Neural cell (in vitro differentiated cells): ENCODE measurements around the gene RNF13. TPM values are rescaled to one million over a fixed set of nuclear protein-coding genes. Genes with fewer than 3 reads are reported as not detected.
"Not testable (repeated sequence)": the region's sequence is repeated elsewhere in the genome, so short reads cannot be mapped to it uniquely, and the experiment has no call there.

Experiments
- H2AFZ ChIP-seq: fragments of 200-600, 300-800 bp; sonication (generic), shearing (Covaris generic); 2 replicates; pipeline ENCODE4 v1.6.0; 2014; ENCODE audit warnings: low read depth, mild to moderate bottlenecking, antibody characterized with exemption, low read length, moderate library complexity
- H3F3A ChIP-seq: fragments of 200-600 bp; shearing (Covaris generic); 2 replicates; pipeline ENCODE4 v1.6.1; 2016; ENCODE audit warnings: mild to moderate bottlenecking, moderate library complexity, mixed read lengths, antibody characterized with exemption, low read length; ENCODE audit not compliant: insufficient read depth, poor library complexity, severe bottlenecking
- H3K27ac ChIP-seq: fragments of 200-600, 300-800 bp; sonication (generic), shearing (Covaris generic); 2 replicates; pipeline ENCODE4 v1.5.1; 2014; ENCODE audit warnings: mild to moderate bottlenecking, low read length, moderate library complexity
- H3K27me3 ChIP-seq: fragments of 300-800, 200-600 bp; sonication (generic), shearing (Covaris generic); 2 replicates; pipeline ENCODE4 v1.6.0; 2014; ENCODE audit warnings: mild to moderate bottlenecking, low read depth, low read length, moderate library complexity; ENCODE audit not compliant: insufficient read depth
- H3K36me3 ChIP-seq: fragments of 300-800, 200-600 bp; sonication (generic), shearing (Covaris generic); 2 replicates; pipeline ENCODE4 v1.5.1; 2014; ENCODE audit warnings: mild to moderate bottlenecking, antibody characterized with exemption, low read length, moderate library complexity; ENCODE audit not compliant: insufficient read depth
- H3K4me2 ChIP-seq: fragments of 300-800, 200-600 bp; sonication (generic), shearing (Covaris generic); 2 replicates; pipeline ENCODE4 v1.6.0; 2014; ENCODE audit warnings: mild to moderate bottlenecking, low read length
- H3K4me3 ChIP-seq: fragments of 300-800, 200-600 bp; sonication (generic), shearing (Covaris generic); 2 replicates; pipeline ENCODE4 v1.5.1; 2014; ENCODE audit warnings: mild to moderate bottlenecking, low read length, moderate library complexity
- H3K79me2 ChIP-seq: fragments of 200-600 bp; shearing (Covaris generic); replicated peaks from 2 replicates; pipeline ENCODE4 v1.6.0; 2014; ENCODE audit warnings: mild to moderate bottlenecking, low read length, moderate library complexity; ENCODE audit not compliant: insufficient read depth
- H3K9ac ChIP-seq: fragments of 300-800, 200-600 bp; sonication (generic), shearing (Covaris generic); 2 replicates; pipeline ENCODE4 v1.6.1; 2016; ENCODE audit warnings: mild to moderate bottlenecking, low read length, mixed read lengths
- H3K9me2 ChIP-seq: fragments of 200-600 bp; shearing (Covaris generic); 2 replicates; pipeline ENCODE4 v1.6.1; 2016; ENCODE audit warnings: mild to moderate bottlenecking, low read length, mixed read lengths; ENCODE audit not compliant: insufficient read depth
- H3K9me3 ChIP-seq: fragments of 200-600, 300-800 bp; sonication (generic), shearing (Covaris generic); 2 replicates; pipeline ENCODE4 v1.6.1; 2016; ENCODE audit warnings: mild to moderate bottlenecking, mixed run types, low read length, moderate library complexity, mixed read lengths
- H4K20me1 ChIP-seq: fragments of 200-600 bp; shearing (Covaris generic); 2 replicates; pipeline ENCODE4 v1.6.1; 2016; ENCODE audit warnings: mild to moderate bottlenecking, mixed run types; ENCODE audit not compliant: insufficient read depth
- EP300 ChIP-seq: fragments of 450-650 bp; conservative IDR thresholded peaks from 2 replicates; pipeline ENCODE4 v1.6.1; 2014; ENCODE audit warnings: antibody characterized with exemption, mild to moderate bottlenecking, moderate library complexity; ENCODE audit not compliant: poor library complexity, severe bottlenecking
- EZH2 ChIP-seq: fragments of 200-600, 300-800 bp; shearing (Covaris generic), sonication (generic); IDR thresholded peaks from 2 replicates; pipeline ENCODE4 v1.6.1; 2014; ENCODE audit warnings: antibody characterized with exemption, low read length, borderline replicate concordance, mild to moderate bottlenecking; ENCODE audit not compliant: insufficient read depth, poor library complexity, severe bottlenecking
- MXI1 ChIP-seq: fragments of 450-650 bp; conservative IDR thresholded peaks from 2 replicates; pipeline ENCODE4 v1.6.1; 2014; ENCODE audit warnings: antibody characterized with exemption, mild to moderate bottlenecking; ENCODE audit not compliant: poor library complexity, severe bottlenecking
- POLR2AphosphoS5 ChIP-seq: IDR thresholded peaks from 2 replicates; pipeline ENCODE4 v1.6.1; 2012
- RAD21 ChIP-seq: fragments of 450-650 bp; conservative IDR thresholded peaks from 2 replicates; pipeline ENCODE4 v1.6.1; 2014; ENCODE audit warnings: antibody characterized with exemption, mild to moderate bottlenecking, moderate library complexity
- SMC3 ChIP-seq: fragments of 450-650 bp; conservative IDR thresholded peaks from 2 replicates; pipeline ENCODE4 v1.6.1; 2014; ENCODE audit warnings: antibody characterized with exemption, mild to moderate bottlenecking, moderate library complexity; ENCODE audit not compliant: poor library complexity
- TAF1 ChIP-seq: IDR thresholded peaks from 2 replicates; pipeline ENCODE4 v1.6.1; 2012; ENCODE audit warnings: low read depth
- polyA plus RNA-seq: library from polyadenylated mRNA; depleted of rRNA; stranded (reverse); fragments of >200 nt; gene quantifications from 2 replicates; pipeline ENCODE4 v1.2.3, GENCODE V29; 2014
- TF ChIP-seq, protein P1 (sequence below): fragments of 450-650 bp; IDR thresholded peaks from 2 replicates; pipeline ENCODE4 v1.5.1; 2014; ENCODE audit warnings: antibody characterized with exemption, mild to moderate bottlenecking, moderate library complexity; ENCODE audit not compliant: poor library complexity, severe bottlenecking
- TF ChIP-seq, protein P2 (sequence below): IDR thresholded peaks from 2 replicates; pipeline ENCODE4 v1.6.1; 2012; ENCODE audit warnings: borderline replicate concordance

RNF13 gene
- polyA plus RNA-seq, 1 donor from 2014 or later = 52.3 TPM

DNA sequence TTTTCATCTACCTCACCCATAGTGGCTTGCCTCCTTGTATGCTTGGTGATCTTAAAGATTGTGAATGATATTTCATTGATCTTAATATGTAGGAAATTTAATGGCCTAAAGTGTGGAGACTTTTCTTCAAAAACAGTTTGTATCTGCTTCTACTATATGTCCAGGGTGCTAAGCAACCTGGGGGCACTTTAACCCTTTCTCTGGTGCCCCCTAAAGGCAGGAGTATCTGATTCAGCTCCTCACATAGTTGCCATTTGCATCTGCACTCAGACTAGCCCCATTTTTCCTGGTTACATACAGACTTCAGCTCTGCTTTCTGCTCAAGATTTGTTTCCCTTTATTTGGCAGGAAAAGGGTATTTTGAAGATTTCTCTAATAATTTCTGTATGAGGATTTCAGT is 162.9 kb downstream of the RNF13 start:
- H3K4me3 ChIP-seq = no peak overlapping the region
- no peaks in the 10 kb centered on the region for H3K9me2 ChIP-seq
- H3F3A ChIP-seq = no peaks in the 10 kb centered on the region
- no peaks in the 10 kb centered on the region for H3K9me3 ChIP-seq
- H3K27me3 ChIP-seq = no peaks in the 10 kb centered on the region
- TF ChIP-seq MXI1 = no peak
- TF ChIP-seq SMC3 = no peak
- TF ChIP-seq POLR2AphosphoS5 = no peak
- TF ChIP-seq EZH2 = no peak
- TF ChIP-seq, protein P1, sequence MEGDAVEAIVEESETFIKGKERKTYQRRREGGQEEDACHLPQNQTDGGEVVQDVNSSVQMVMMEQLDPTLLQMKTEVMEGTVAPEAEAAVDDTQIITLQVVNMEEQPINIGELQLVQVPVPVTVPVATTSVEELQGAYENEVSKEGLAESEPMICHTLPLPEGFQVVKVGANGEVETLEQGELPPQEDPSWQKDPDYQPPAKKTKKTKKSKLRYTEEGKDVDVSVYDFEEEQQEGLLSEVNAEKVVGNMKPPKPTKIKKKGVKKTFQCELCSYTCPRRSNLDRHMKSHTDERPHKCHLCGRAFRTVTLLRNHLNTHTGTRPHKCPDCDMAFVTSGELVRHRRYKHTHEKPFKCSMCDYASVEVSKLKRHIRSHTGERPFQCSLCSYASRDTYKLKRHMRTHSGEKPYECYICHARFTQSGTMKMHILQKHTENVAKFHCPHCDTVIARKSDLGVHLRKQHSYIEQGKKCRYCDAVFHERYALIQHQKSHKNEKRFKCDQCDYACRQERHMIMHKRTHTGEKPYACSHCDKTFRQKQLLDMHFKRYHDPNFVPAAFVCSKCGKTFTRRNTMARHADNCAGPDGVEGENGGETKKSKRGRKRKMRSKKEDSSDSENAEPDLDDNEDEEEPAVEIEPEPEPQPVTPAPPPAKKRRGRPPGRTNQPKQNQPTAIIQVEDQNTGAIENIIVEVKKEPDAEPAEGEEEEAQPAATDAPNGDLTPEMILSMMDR = no peak
- TF ChIP-seq TAF1 = no peak
- TF ChIP-seq, protein P2, sequence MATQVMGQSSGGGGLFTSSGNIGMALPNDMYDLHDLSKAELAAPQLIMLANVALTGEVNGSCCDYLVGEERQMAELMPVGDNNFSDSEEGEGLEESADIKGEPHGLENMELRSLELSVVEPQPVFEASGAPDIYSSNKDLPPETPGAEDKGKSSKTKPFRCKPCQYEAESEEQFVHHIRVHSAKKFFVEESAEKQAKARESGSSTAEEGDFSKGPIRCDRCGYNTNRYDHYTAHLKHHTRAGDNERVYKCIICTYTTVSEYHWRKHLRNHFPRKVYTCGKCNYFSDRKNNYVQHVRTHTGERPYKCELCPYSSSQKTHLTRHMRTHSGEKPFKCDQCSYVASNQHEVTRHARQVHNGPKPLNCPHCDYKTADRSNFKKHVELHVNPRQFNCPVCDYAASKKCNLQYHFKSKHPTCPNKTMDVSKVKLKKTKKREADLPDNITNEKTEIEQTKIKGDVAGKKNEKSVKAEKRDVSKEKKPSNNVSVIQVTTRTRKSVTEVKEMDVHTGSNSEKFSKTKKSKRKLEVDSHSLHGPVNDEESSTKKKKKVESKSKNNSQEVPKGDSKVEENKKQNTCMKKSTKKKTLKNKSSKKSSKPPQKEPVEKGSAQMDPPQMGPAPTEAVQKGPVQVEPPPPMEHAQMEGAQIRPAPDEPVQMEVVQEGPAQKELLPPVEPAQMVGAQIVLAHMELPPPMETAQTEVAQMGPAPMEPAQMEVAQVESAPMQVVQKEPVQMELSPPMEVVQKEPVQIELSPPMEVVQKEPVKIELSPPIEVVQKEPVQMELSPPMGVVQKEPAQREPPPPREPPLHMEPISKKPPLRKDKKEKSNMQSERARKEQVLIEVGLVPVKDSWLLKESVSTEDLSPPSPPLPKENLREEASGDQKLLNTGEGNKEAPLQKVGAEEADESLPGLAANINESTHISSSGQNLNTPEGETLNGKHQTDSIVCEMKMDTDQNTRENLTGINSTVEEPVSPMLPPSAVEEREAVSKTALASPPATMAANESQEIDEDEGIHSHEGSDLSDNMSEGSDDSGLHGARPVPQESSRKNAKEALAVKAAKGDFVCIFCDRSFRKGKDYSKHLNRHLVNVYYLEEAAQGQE = no peak
- H3K27ac ChIP-seq = no peak overlapping the region
- no peak overlapping the region for H3K9ac ChIP-seq
- no peaks in the 10 kb centered on the region for H4K20me1 ChIP-seq
- H3K4me2 ChIP-seq = no peak overlapping the region
- peaks cover 27% of the 10 kb centered on the region for H3K79me2 ChIP-seq
- no peaks in the 10 kb centered on the region for H3K36me3 ChIP-seq
- H2AFZ ChIP-seq = no peak overlapping the region

DNA sequence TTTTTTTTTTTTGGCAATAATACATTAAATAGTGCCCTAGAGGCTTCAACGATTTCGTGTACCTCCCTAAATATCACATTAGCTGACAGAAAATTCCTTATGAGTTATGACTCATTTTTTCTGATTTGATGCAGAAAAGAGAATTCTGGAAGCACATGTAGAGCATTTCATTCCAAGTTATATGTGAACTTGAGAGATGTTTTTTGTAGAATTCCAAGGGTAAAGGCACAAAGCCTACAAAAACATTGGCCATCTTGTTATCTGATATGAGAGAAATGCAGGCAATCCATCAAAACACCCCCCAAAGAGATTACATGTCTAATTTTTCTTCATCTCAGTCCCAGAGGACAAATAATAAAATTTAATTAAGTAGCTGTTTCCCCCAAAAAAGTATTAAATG is 164.4 kb downstream of the RNF13 start:
- TF ChIP-seq, protein P2 = no peak
- TF ChIP-seq EZH2 = no peak
- TF ChIP-seq TAF1 = no peak
- TF ChIP-seq, protein P1 = no peak
- TF ChIP-seq MXI1 = no peak
- TF ChIP-seq RAD21 = no peak
- no peak for TF ChIP-seq SMC3
- TF ChIP-seq POLR2AphosphoS5 = no peak
- no peak for TF ChIP-seq EP300
- H3K9ac ChIP-seq = no peak overlapping the region
- no peak overlapping the region for H3K27ac ChIP-seq
- no peaks in the 10 kb centered on the region for H3K27me3 ChIP-seq
- no peak overlapping the region for H2AFZ ChIP-seq
- H3K79me2 ChIP-seq = peaks cover 21% of the 10 kb centered on the region
- no peaks in the 10 kb centered on the region for H3F3A ChIP-seq
- no peak overlapping the region for H3K4me3 ChIP-seq
- no peaks in the 10 kb centered on the region for H3K9me2 ChIP-seq
- H4K20me1 ChIP-seq = no peaks in the 10 kb centered on the region
- H3K4me2 ChIP-seq = no peak overlapping the region
- H3K36me3 ChIP-seq = no peaks in the 10 kb centered on the region
- no peaks in the 10 kb centered on the region for H3K9me3 ChIP-seq

GRCh38 chr3:149981979-149982378 is 169.0 kb downstream of the RNF13 start:
- not testable (repeated sequence) for H4K20me1 ChIP-seq, H3K9ac ChIP-seq, H3K9me3 ChIP-seq

More at GRCh38 chr3:149981979-149982378, 169.0 kb downstream of the RNF13 start:
- not testable (repeated sequence) for H3K9me2 ChIP-seq, H3K27me3 ChIP-seq, H3K79me2 ChIP-seq, H3K36me3 ChIP-seq, H3K4me2 ChIP-seq, H3K4me3 ChIP-seq, H3F3A ChIP-seq, H2AFZ ChIP-seq, H3K27ac ChIP-seq
